GM23338 (cell line): ENCODE measurements around the gene FGF21.

Experiments used
- CTCF ChIP-seq, 2 experiments: fragments of 200-600 bp in 1 of 2; sonication (generic) in 1 of 2; conservative IDR thresholded peaks; 2 replicates each; pipeline versions ENCODE4 v1.5.1 to v1.6.1; 2016 to 2017; ENCODE audit warnings: antibody characterized with exemption in 2 of 2, low read depth in 2 of 2, mild to moderate bottlenecking in 2 of 2, moderate library complexity in 1 of 2
- POLR2AphosphoS5 ChIP-seq: IDR thresholded peaks from 2 replicates; pipeline ENCODE4 v1.6.1; 2016; ENCODE audit warnings: antibody characterized with exemption, low read depth

GRCh38 chr19:48724796-48725753, 30.2 kb upstream of the FGF21 start:
- TF ChIP-seq CTCF (conservative IDR thresholded peaks at IDR 0.05; ENCODE audit: low read depth in 2 of 2) (no peak), POLR2AphosphoS5 (no peak)
